ENCODE data around the gene PLP2. TPM values are rescaled to one million over a fixed set of nuclear protein-coding genes. Genes with fewer than 3 reads are reported as not detected.

PLP2 gene
- total and polyA plus RNA-seq, 2 of the 13 experiments (the other 11 are each of a cell fraction or from before 2014, with no cell fraction given) = 0.40 to 3.6 TPM

GRCh38 chrX:49178537-49178936 lies 6.8 kb downstream of the PLP2 start:
- intact Hi-C loops (cut with micrococcal nuclease; ENCODE audit: unreplicated experiment) = no loop called here
- Histone ChIP-seq H3K9me3 (ENCODE audit: low read length) (no peaks in the 10 kb centered on the region), H2AFZ (ENCODE audit: low read length) (no peak overlapping the region), H3K79me2 (ENCODE audit: insufficient read depth, low read length) (no peaks in the 10 kb centered on the region), H3K27ac (ENCODE audit: extremely low read length, insufficient read depth, low read length) (no peak overlapping the region), H3K4me1 (ENCODE audit: insufficient read depth, low read length) (no peaks in the 10 kb centered on the region), H3K4me2 (ENCODE audit: low read depth, low read length) (no peak overlapping the region), H3K9ac (ENCODE audit: insufficient read depth, low read depth, low read length) (no peak overlapping the region), H3K4me3 (replicated peaks in 1 of 3; ENCODE audit: insufficient read depth in 1 of 3, low read depth in 2 of 3, low read length in 3 of 3) (no peak overlapping the region), H4K20me1 (ENCODE audit: insufficient read depth, low read length) (no peaks in the 10 kb centered on the region), H3K36me3 (replicated peaks in 1 of 2; ENCODE audit: control insufficient read depth in 1 of 2, insufficient read depth in 2 of 2, low read length in 2 of 2) (peaks cover 0 to 2% of the 10 kb centered on the region in 2 experiments; a peak in 2 of 5 replicates), H3K27me3 (ENCODE audit: control insufficient read depth in 1 of 2, insufficient read depth in 2 of 2, low read length in 2 of 2) (no peaks in the 10 kb centered on the region)
- CTCF ChIA-PET (ENCODE audit: low intra/inter-chr PET ratio, low total read pairs) = no interaction called here
- no peak for TF ChIP-seq ZNF383 (CRISPR knock-in tag; IDR thresholded peaks at IDR 0.05; ENCODE audit: borderline replicate concordance)
- no peak for TF ChIP-seq KAT7 (CRISPR knock-in tag; IDR thresholded peaks at IDR 0.05; ENCODE audit: borderline replicate concordance)
- TF ChIP-seq HOXA7 (CRISPR knock-in tag; IDR thresholded peaks at IDR 0.05) = no peak
- no peak for TF ChIP-seq TAF15 (IDR thresholded peaks at IDR 0.05; ENCODE audit: low read depth, low read length, poor library complexity, severe bottlenecking)
- no peak for TF ChIP-seq TBX2 (CRISPR knock-in tag; IDR thresholded peaks at IDR 0.05; ENCODE audit: borderline replicate concordance)
- TF ChIP-seq, protein P1, sequence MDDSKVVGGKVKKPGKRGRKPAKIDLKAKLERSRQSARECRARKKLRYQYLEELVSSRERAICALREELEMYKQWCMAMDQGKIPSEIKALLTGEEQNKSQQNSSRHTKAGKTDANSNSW (CRISPR knock-in tag; IDR thresholded peaks at IDR 0.05; ENCODE audit: borderline replicate concordance) = no peak
- TF ChIP-seq HOXA9 (CRISPR knock-in tag; IDR thresholded peaks at IDR 0.05; ENCODE audit: borderline replicate concordance) = no peak
- TF ChIP-seq MTERF4 (CRISPR knock-in tag; IDR thresholded peaks at IDR 0.05) = no peak
- no peak for TF ChIP-seq GMEB1 (CRISPR knock-in tag; IDR thresholded peaks at IDR 0.05; ENCODE audit: borderline replicate concordance)
- TF ChIP-seq KDM1A (CRISPR knock-in tag; IDR thresholded peaks at IDR 0.05) = no peak
- in situ Hi-C loops (cut with HindIII; ENCODE audit: extremely low pct_ligation_motif_present, low pct_unique_long_range_greater_than_20kb) = no loop called here
- POLR2A ChIA-PET = no interaction called here
- FAIRE-seq = no peak
- DNase-seq (ENCODE audit: low spot score) = no peak
- ATAC-seq = no peak
- no CpG with 5 or more reads among the region's 3 CpGs for WGBS (ENCODE audit: low lambda C conversion rate)
- no TSS peak for BruUV-seq (replicated peaks)
